ENCODE results near the gene ZNF451.

Gene ZNF451

GRCh38 chr6:57162028-57162427 is 72.0 kb downstream of the ZNF451 start:
- DNase-seq = no peak

GRCh38 chr6:57162516-57162915 is 72.5 kb downstream of the ZNF451 start:
- DNase-seq = no peak

- no peak for DNase-seq
Observed at GRCh38 chr6:57163956-57164355, 74.0 kb downstream of the ZNF451 start.

- no peak for DNase-seq
Observed at GRCh38 chr6:57165080-57165479, 75.1 kb downstream of the ZNF451 start.

GRCh38 chr6:57172136-57173055 is 82.4 kb downstream of the ZNF451 start, which contains the start of gene BAG2:
Gene BAG2 (plus strand): TSS chr6:57172326. CDS start chr6:57172698, 372 bp downstream.
- DNase-seq = peak in 1 of 2 experiments; percentile 31

GRCh38 chr6:57173056-57173885 is 83.3 kb downstream of the ZNF451 start:
- DNase-seq = no peak

GRCh38 chr6:57173886-57174510 is 84.0 kb downstream of the ZNF451 start:
- no peak for DNase-seq

GRCh38 chr6:57174511-57174907 is 84.5 kb downstream of the ZNF451 start:
- DNase-seq = no peak

- no peak for DNase-seq
Observed at GRCh38 chr6:57177545-57178265, 87.7 kb downstream of the ZNF451 start.

GRCh38 chr6:57180596-57180995 is 90.6 kb downstream of the ZNF451 start:
- no peak for DNase-seq

- DNase-seq = no peak
Observed at GRCh38 chr6:57182017-57182432, 92.0 kb downstream of the ZNF451 start.

GRCh38 chr6:57183336-57183735 is 93.3 kb downstream of the ZNF451 start:
- no peak for DNase-seq

GRCh38 chr6:57190140-57190539 is 100.2 kb downstream of the ZNF451 start:
- no peak for DNase-seq

GRCh38 chr6:57193177-57193576 is 103.2 kb downstream of the ZNF451 start:
- no peak for DNase-seq

GRCh38 chr6:57195457-57195856 is 105.5 kb downstream of the ZNF451 start:
- DNase-seq = no peak

GRCh38 chr6:57198926-57199636 is 109.1 kb downstream of the ZNF451 start:
- DNase-seq = no peak

- no peak for DNase-seq
Observed at GRCh38 chr6:57201718-57202117, 111.7 kb downstream of the ZNF451 start.

- no peak for DNase-seq
Observed at GRCh38 chr6:57205550-57206328, 115.8 kb downstream of the ZNF451 start.

GRCh38 chr6:57207141-57207540 is 117.2 kb downstream of the ZNF451 start:
- no peak for DNase-seq

- DNase-seq = no peak
Observed at GRCh38 chr6:57207872-57208271, 117.9 kb downstream of the ZNF451 start.

- DNase-seq = no peak
Observed at GRCh38 chr6:57209030-57209429, 119.0 kb downstream of the ZNF451 start.
